Activated CD8-positive, alpha-beta memory T cell treated with anti-CD3 and anti-CD28 coated beads, Interleukin-2, amount 50 U/mL, for 24 hours (primary cell): ENCODE data around the gene EYA3.

ENCODE experiments used
- DNase-seq: peaks from one replicate; pipeline ENCODE4 v3.0.0-alpha.2; 2020; ENCODE audit errors: extremely low read depth

The EYA3 gene

DNA sequence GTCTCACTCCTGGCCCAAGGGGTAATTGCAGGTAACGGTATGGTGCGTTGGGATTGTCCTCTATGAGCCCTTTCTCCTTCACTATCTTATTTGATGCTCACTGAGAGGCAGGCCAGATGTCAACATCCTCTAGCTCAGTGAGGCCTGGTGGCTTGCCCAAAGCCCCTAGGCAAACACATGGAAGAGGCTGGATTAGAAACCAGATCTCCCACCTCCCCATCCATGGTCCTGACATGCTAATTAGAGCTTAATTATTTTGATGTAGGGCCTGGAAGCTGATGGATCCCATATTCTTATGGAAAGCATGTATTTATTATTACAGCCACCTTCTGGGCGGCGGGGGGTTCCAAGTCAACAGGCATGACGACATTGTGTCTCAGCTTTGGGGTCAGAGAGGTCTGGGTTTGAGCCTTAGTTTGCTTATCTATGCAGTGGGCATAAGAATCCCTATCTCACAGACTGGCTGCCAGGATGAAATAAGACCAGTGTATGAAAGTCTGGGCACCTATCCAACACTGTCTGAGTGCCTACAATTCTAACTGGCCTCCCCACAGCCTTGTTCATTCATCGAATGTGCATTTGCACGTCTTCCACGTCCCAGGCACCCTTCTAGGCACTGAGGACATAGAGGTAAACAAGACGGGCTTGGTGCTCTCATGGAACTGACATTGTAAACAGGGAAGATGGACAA is 147.4 kb downstream of the EYA3 start:
- DNase-seq = no peak

DNA sequence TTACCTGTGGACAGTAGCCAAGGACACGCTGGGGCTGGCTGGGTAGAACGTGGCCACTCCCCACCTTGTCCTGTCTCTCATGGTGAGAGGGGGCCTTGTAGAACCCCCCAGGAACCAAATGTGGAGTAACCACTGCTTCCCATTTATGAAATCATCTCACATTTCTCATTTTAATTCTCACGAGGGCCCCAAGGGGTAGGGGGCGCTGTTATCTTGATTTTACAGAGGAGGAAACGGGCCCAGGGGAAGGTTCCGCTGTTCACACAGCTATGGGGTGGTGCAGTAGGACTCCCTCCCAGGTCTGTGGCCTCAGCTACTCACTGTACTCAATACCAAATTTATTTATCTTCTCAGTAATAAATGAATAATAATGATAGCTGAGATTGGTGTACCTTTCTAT is 148.1 kb downstream of the EYA3 start:
- peak; percentile 56 for DNase-seq

DNA sequence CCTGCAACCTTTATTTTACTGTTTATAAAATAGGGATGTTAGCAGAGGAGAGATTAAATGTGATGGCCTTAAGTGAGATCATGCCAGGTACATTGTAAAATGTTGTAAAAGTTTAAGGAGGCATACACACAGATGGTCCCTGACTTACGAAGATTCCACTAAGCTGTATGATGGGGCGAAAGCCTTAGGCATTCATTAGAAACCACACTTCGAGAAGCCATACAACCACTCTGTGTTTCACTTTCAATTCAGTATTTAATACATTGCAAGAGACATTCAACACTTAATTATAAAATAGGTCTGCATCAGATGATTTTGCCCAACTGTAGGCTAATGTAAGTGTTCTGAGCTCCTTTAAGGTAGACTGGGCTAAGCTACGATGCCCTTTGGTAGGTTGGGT is 149.9 kb downstream of the EYA3 start:
- no peak for DNase-seq

DNA sequence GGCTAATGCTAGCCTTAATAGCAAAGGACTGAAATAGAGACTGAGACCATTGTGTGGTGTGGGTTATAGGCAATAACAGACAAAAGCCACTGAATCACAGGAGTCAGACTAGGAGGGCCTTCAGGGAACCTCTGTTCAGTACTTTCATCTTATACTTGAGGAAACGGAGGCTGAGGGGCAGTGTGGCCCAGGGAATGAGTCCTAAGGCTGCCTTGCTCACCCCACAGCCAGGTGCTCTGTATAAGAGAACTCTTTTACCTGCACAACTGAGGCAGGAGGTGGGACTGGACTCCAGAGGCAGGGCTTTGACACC is 150.9 kb downstream of the EYA3 start:
- DNase-seq = no peak

DNA sequence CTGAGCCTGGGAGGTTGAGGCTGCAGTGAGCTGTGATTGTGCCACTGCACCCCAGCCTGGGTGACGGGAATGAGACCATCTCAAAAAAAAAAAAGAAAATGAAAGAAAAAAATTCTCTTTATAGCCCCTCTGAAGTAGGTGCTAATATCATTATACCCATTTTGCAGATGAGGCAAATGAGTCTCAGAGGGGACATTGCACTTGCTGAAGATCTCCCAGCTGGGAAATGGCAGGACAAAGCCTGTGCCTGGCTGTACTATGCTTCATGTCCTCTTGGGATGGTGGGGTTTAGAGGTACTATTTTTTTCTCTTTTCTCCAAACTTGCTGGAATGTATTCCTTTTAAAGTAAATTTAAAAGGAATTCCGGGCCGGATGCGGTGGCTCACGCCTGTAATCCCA is 152.0 kb downstream of the EYA3 start:
- no peak for DNase-seq

DNA sequence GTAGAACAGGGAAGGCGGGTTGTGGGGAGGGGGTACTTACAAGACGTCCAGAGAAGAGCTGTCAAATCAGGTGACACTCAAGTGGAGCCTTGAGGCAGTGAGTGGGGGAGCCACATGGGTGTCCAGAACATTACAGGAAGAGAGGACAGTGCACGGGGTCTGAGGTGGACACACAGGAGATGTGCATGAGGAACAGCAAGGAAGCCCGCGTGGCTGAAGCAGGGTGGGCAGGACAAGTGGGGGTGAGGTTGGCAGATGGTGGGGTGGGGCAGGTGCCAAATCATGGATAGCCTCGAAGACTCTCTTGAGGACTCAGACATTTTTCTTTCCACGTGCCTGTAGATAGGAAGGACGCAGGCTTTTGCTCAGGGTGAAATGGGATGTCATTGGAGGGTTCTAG is 152.7 kb downstream of the EYA3 start:
- no peak for DNase-seq

DNA sequence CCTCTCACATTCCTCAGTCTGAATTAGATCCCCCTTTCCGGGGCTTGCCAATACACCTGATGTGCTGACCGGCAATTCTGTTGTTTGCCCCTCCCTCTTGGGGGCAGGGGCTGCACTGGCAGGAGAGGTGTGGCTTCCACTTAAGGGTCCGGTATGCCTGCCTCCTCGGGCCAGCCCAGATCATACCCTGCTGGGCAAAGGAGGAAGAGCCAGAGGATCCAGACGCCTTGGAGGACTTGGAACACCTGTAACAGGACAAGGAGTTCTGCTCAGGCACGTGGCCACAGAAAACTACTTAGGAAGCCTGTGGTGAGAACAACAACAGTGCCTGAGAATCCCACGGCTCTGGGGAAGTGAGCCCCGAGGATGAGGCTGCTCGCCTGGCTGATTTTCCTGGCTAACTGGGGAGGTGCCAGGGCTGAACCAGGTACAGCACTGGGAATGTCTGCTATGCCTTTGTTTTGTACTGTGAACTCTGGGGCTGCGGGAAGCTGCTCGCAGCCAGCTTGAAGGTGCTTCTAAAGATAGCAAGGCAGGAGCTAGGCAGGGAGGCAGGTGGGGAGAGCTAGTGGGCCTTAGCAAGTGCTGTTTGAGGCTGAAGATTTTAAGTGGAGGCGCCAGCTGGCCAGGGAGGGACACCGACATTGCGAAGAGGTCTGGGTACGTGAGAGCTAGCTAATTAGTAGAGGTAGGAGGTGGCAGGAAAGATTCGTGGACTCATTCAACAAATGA is 153.4 kb downstream of the EYA3 start, which contains the start of gene SMPDL3B:
Gene SMPDL3B (plus strand): TSS at position 183 of the 732 bp plus-strand sequence. CDS start 184 bp downstream, at position 367.
- no peak for DNase-seq

DNA sequence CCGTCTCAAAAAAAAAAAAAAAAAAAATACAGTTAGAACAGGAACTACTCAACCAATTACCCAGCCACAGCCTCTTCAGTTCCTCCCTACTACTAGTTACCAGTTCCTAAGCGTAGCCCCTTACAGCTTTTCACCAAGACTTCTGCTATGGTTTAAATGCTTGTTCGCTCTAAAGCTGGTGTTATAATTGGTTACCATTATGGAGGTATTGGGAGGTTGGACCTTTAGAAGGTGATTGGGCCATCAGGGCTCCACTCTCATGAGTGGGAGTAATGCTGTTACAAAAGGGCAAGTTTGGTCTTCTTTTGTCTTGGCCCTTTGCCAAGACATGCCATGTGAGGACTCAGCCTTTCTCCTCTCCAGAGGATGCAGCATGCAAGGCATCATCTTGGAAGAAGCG is 156.7 kb downstream of the EYA3 start:
- DNase-seq = no peak

DNA sequence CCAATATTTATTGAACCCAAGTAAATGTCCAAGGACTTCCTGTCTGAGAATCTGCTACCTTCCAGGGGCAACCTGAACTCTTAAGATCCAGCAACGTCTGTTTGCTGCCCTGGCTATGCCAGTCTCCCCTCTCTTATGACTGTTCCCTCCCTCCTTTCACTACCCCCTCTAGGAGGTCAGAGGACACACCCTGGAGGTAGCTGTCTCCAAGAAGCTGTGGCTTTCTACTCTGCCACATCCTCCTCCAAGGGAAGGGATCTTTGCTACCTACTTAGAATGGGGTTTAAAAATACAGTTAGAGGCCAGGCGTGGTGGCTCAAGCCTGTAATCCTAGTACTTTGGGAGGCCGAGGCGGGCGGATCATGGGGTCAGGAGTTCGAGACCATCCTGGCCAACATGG is 157.2 kb downstream of the EYA3 start:
- no peak for DNase-seq

DNA sequence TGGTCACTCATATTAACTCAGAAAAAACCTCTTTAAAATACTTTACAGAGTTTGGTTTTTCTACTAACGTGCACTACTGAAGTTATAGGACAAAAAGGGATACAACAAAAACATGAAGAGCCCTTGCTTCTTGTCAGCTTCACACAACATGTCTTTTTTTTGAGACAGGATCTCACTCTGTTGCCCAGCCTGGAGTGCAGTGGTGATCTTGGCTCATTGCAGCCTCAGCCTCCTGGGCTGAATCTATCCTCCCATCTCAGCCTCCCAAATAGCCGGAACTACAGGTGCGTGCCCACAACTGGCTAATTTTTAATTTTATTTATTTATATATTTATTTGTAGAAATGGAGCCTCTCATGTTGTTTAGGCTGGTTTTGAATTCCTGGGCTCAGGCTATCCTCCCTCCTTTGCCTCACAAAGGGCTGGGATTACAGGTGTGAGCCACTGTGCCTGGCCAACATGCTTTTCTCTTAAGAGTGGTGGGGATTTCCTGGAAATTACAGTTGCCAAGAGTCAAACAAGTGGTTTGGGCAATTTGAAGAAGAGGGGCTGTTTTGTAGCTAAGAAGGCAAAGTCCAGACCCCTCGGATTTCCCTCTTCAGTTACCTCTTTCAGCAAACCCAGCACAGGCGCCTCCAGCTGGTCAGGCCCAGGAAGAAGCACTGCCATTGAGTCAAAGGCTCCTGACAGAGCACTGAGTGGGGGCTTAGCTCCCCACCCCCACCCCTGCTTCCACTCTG is 160.0 kb downstream of the EYA3 start:
- no peak for DNase-seq

DNA sequence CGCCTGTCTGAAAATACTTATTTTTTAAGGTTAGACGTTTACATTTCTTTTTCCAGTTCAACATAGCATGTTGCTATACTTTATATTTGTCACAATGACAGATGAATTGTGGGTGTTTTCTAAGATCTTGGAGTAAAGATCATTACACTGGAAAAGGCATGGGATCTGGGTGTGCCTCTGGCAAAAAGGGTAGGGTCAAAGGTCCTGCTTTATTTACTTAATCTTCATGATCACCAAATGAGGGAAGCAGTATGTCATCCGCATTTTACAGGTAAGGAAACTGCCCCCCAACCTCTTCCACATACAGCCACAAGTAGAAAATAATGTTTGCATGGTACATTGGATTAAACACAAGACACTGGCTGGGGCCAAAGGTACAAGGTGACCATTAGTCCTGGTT is 166.1 kb downstream of the EYA3 start:
- DNase-seq = no peak
